GM19193 (cell line): ENCODE results near the gene TRMU.

ENCODE experiments used
- POLR2A ChIP-seq: IDR thresholded peaks from 4 replicates; pipeline ENCODE4 v1.6.1; 2011; ENCODE audit not compliant: insufficient read depth, insufficient read length; ENCODE audit errors: extremely low read depth

TRMU gene

GRCh38 chr22:46335201-46336118 is at the start of gene TRMU:
Gene TRMU, plus strand, starts transcription at chr22:46335714. Its CDS starts 51 bp downstream, at chr22:46335765.
- TF ChIP-seq POLR2A: peak; percentile 85

- TF ChIP-seq POLR2A: no peak
Measured at GRCh38 chr22:46286006-46286405, 49.5 kb upstream of the TRMU start.

GRCh38 chr22:46286941-46287872 is 48.3 kb upstream of the TRMU start:
- no peak for TF ChIP-seq POLR2A

GRCh38 chr22:46287873-46288751 is 47.4 kb upstream of the TRMU start:
- peak; percentile 88 for TF ChIP-seq POLR2A

- no peak for TF ChIP-seq POLR2A
Measured at GRCh38 chr22:46288846-46289243, 46.7 kb upstream of the TRMU start.

- TF ChIP-seq POLR2A: no peak
Measured at GRCh38 chr22:46289244-46289891, 46.1 kb upstream of the TRMU start.

- TF ChIP-seq POLR2A: no peak
Measured at GRCh38 chr22:46290121-46290842, 45.2 kb upstream of the TRMU start.

GRCh38 chr22:46290843-46291785 is 44.4 kb upstream of the TRMU start:
- TF ChIP-seq POLR2A: no peak

GRCh38 chr22:46292173-46292572 is 43.3 kb upstream of the TRMU start:
- no peak for TF ChIP-seq POLR2A

- TF ChIP-seq POLR2A: no peak
Measured at GRCh38 chr22:46292732-46293131, 42.8 kb upstream of the TRMU start.

- TF ChIP-seq POLR2A: no peak
Measured at GRCh38 chr22:46293577-46294260, 41.8 kb upstream of the TRMU start.

GRCh38 chr22:46294784-46295183 is 40.7 kb upstream of the TRMU start:
- no peak for TF ChIP-seq POLR2A
